Erythroblast (primary cell): Measurements from ENCODE around the gene STUB1.

Experiments
- GATA1 ChIP-seq: IDR thresholded peaks from 2 replicates; pipeline ENCODE4 v1.6.1; 2011; ENCODE audit warnings: low read depth, mild to moderate bottlenecking, control low read depth, low read length, moderate library complexity
- POLR2A ChIP-seq: IDR thresholded peaks from 2 replicates; pipeline ENCODE4 v1.6.1; 2011; ENCODE audit warnings: mild to moderate bottlenecking, low read length

DNA sequence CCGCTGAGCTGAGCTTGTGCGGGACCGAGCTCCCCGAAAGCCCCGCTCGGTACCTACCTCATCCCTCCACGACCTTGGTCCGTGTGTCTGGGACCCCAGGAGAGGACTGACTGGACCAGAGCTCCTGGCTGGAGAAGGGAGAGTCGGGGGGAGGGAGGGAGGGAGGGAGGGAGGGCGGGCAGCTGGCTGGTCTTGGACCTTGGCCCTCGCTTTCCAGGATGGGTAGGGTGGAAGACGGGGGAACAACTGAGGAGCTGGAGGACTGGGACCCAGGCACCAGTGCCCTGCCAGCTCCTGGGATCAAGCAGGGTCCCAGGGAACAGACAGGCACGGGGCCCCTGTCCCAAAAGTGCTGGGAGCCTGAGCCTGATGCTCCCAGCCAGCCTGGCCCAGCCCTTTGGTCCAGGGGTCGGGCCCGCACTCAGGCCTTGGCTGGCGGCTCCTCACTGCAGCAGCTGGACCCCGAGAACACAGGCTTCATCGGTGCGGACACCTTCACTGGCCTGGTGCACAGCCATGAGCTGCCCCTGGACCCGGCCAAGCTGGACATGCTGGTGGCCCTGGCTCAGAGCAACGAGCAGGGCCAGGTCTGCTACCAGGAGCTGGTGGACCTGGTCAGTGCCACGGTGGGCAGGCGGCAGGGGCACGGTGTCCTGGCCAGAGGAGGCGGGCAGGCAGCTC, 4.2 kb upstream of the STUB1 start:
- TF ChIP-seq POLR2A, result no peak
- no peak for TF ChIP-seq GATA1
